Measurements from ENCODE around the gene TTC23.

DNA sequence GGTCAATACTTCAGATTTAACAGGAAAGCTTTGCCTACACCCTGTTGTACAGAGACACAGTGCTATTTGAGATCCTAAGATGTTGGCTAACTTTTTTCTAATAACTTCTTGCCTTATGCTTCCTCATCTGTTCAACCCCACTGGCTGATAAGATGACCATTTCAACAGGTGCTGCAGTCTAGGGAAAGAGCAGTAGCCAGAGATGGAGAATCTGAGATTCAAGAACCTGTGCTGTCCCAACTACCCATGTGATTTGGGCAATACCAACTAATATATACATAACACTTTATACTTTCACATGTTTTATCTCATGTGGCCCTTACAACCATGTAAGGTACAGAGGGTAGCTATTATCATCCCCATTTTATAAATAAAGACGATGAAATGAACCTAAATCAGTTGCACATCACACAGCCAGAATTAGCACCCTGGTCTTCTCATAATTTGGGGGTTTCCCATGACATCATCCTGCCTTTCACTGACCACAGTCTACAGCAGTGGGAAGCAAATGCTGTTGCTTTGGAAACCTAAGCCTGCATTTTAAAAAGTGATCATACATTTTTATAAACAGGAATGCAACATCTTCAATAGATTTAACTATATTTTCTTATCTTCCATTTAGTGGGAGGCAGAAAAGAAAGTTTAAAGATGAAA lies 9.7 kb downstream of the TTC23 start:
- TF ChIP-seq POLR2A (IDR thresholded peaks at IDR 0.05), result no peak
- TF ChIP-seq, protein P1, sequence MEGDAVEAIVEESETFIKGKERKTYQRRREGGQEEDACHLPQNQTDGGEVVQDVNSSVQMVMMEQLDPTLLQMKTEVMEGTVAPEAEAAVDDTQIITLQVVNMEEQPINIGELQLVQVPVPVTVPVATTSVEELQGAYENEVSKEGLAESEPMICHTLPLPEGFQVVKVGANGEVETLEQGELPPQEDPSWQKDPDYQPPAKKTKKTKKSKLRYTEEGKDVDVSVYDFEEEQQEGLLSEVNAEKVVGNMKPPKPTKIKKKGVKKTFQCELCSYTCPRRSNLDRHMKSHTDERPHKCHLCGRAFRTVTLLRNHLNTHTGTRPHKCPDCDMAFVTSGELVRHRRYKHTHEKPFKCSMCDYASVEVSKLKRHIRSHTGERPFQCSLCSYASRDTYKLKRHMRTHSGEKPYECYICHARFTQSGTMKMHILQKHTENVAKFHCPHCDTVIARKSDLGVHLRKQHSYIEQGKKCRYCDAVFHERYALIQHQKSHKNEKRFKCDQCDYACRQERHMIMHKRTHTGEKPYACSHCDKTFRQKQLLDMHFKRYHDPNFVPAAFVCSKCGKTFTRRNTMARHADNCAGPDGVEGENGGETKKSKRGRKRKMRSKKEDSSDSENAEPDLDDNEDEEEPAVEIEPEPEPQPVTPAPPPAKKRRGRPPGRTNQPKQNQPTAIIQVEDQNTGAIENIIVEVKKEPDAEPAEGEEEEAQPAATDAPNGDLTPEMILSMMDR (IDR thresholded peaks at IDR 0.05), result no peak
- no peak for TF ChIP-seq EP300 (IDR thresholded peaks at IDR 0.05)
- no peak for TF ChIP-seq POLR2AphosphoS5 (IDR thresholded peaks at IDR 0.05)
